Epithelial cell of prostate (primary cell): Measurements from ENCODE around the gene KLRC1.
"Not testable (repeated sequence)": the region's sequence is repeated elsewhere in the genome, so short reads cannot be mapped to it uniquely, and the experiment has no call there.

Source experiments
- DNase-seq: peaks from one replicate; pipeline ENCODE4 v3.0.0-alpha.2; 2011; ENCODE audit warnings: low read depth, low spot score
- H3K27ac ChIP-seq: fragments of 450-650 bp; 2 replicates; pipeline ENCODE4 v1.5.1; 2017; ENCODE audit warnings: mild to moderate bottlenecking

The KLRC1 gene

DNA sequence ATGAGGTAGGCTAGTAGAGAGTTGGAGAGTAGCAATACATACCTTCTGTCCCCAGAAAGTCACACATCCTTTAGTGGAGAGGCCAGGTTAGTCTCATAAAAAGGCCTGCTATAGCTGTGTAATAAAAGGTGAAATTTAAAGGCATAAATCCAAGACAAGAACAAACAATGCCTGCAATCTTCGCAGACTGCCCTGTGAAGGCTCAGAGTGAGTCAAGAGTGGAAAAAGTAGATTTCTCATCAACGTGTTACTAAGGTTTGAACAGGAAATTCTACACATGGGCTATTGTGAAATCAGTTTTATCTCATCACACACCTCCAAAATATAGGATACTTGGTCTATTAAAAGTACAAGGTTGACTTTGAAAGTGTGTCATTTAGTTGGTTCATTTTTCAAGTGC, at the start of gene KLRC1:
TSS of gene KLRC1 (minus strand) at position 222 of the 400 bp plus-strand sequence. CDS start 2,221 bp downstream, outside the sequence.
- DNase-seq, result peak; percentile 36

GRCh38 chr12:10501030-10501429, 47.9 kb upstream of the KLRC1 start:
- H3K27ac ChIP-seq, result no peak overlapping the region
- DNase-seq, result no peak

More for the DNA sequence above, at the start of gene KLRC1:
- peak within 1 kb of the TSS; percentile 14 for H3K27ac ChIP-seq

DNA sequence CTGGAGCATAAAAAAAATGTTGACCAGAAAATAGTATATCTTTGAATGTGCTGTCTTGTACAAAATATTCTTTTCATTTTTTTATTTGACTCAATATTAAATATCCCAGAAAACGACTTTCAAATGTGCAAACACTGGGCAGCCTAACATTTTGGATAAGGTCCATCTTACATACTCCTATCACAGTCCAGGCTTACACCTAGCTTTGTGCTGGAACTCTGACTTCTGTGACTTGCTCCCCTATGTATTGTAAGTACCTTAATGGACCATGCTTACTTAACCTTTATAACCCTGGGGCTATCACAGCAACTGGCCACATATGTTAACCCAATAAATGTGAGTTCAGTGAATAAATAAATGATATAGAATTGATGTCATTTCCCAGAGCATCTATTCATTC, 44.9 kb upstream of the KLRC1 start:
- no peak overlapping the region for H3K27ac ChIP-seq
- no peak for DNase-seq

- DNase-seq, result no peak
- H3K27ac ChIP-seq, result no peak overlapping the region
Measured at GRCh38 chr12:10497602-10498001, 44.4 kb upstream of the KLRC1 start.

GRCh38 chr12:10491766-10492165, 38.6 kb upstream of the KLRC1 start:
- no peak overlapping the region for H3K27ac ChIP-seq
- DNase-seq, result no peak

DNA sequence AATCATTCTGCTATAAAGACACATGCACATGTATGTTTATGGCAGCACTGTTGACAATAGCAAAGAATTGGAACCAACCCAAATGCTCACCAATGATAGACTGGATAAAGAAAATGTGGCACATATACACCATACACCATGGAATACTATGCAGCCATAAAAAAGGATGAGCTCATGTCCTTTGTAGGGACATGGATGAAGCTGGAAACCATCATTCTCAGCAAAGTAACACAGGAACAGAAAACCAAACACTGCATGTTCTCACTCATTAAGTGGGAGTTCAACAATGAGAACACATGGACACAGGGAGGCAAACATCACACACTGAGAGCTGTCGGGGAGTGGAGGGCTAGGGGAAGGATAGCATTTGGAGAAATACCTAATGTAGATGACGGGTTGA, 34.2 kb upstream of the KLRC1 start:
- DNase-seq, H3K27ac ChIP-seq: not testable (repeated sequence)

GRCh38 chr12:10481901-10482300, 28.7 kb upstream of the KLRC1 start:
- not testable (repeated sequence) for DNase-seq, H3K27ac ChIP-seq

- not testable (repeated sequence) for DNase-seq, H3K27ac ChIP-seq
Measured at GRCh38 chr12:10472808-10473207, 19.6 kb upstream of the KLRC1 start.

- no peak overlapping the region for H3K27ac ChIP-seq
Measured at GRCh38 chr12:10469701-10470100, 16.5 kb upstream of the KLRC1 start.

DNA sequence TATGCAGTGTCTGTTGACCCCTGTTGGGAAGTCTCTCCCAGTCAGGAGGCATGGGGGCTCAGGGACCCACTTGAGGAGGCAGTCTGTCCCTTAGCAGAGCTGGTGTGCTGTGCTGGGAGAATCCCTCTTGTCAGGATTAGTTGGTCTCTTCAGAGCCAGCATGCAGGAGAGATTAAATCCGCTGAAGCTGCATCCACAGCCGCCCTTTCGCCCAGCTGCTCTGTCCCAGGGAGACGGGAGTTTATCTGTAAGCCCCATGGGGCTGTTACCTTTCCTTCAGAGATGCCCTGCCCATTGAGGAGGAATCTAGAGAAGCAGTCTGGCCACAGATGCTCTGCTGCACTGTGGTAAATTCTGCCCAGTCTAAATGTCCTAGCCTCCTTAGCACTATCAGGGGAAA, 13.1 kb upstream of the KLRC1 start:
- no peak overlapping the region for H3K27ac ChIP-seq
- DNase-seq, result no peak

More at GRCh38 chr12:10469701-10470100, 16.5 kb upstream of the KLRC1 start:
- no peak for DNase-seq

- no peak overlapping the region for H3K27ac ChIP-seq
- no peak for DNase-seq
Measured at GRCh38 chr12:10457760-10458159, 4.6 kb upstream of the KLRC1 start.

DNA sequence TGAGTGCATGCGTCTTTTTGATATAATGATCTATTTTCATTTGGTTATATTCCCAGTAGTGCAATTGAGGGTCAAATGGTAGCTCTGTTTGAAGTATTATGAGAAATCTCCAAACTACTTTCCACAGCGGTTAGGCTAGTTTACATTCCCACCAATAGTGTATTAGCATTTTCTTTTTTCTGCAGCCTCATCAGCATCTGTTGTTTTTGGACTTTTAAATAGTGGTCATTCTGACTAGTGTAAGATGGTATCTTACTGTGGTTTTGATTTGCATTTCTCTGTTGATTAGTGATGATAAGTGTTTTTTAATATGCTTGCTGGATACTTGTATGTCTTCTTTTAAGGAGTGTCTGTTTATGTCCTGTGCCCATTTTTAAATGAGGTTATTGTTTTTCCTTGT, 3.7 kb upstream of the KLRC1 start:
- no peak for DNase-seq
- H3K27ac ChIP-seq, result no peak overlapping the region

- no peak overlapping the region for H3K27ac ChIP-seq
- DNase-seq, result no peak
Measured at GRCh38 chr12:10455766-10456165, 2.6 kb upstream of the KLRC1 start.

- no peak for DNase-seq
- no peak overlapping the region for H3K27ac ChIP-seq
Measured at GRCh38 chr12:10454531-10454930, 1.4 kb upstream of the KLRC1 start.

DNA sequence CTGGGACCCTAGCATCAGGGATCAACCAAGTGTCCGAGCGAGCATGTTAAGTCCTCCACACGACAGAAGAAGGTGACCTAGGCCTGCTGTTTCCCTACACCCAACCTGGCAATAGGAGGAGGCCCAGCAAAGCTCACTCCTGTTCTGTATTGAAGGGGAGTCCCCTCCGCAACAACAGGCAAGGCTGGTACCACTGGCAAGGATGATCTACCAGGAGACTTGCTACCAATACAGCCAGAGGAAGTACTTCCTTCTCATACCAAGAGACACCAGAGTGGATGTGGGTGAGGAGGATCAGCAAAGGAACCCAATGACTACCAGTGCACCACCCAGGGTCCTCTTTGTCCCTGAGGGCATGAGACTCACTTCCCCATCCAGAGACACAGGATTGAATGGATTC, 4.9 kb downstream of the KLRC1 start:
- H3K27ac ChIP-seq, result no peak overlapping the region
- no peak for DNase-seq

GRCh38 chr12:10446052-10446451, 7.1 kb downstream of the KLRC1 start:
- not testable (repeated sequence) for H3K27ac ChIP-seq, DNase-seq

DNA sequence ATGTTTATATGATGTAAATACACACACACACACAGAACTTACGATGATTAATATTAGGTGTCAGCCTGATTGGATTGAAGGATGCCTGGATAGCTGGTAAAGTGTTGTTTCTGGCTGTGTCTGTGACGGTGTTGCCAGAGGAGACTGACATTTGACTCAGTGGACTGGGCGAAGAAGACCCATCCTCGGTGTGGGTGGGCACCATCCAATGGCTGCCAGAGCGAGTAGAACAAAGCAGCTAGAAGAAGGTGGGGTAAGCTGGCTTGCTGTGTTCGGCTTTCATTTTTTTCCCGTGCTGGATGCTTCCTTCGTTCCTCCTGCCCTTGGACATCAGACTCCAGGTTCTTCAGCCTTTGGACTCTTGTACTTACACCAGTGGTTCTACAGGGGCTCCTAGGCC, 12.0 kb downstream of the KLRC1 start:
- DNase-seq, H3K27ac ChIP-seq: not testable (repeated sequence)

DNA sequence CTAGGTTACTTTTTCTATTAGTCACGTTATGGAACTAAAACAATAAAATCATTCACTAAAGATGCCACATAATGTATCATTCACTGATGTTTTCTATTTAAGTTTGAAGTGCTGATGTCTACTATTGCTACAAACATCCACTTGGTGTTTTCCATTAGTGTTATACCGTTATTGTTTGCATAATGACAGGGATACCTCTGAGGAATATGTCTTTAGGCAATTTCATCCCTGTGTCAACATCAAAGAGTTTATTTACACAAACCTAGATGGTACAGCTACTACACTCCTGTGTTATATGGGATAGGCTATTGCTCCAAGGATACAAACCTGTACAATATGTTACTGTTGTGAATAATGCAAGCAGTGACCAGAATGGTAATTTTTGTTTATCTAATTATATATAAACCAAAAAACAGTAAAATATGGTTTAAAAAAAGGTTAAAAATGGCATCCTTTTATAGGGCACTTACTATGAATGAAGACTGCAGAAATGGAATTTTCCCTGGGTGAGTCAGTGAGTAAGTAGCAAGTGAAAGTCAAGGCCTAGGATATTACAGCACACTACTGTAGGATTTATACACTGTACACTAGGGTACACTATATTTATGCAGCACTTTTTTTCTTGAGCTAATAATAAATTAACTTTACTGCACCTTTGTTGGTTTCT, 13.4 kb downstream of the KLRC1 start:
- H3K27ac ChIP-seq, DNase-seq: not testable (repeated sequence)

GRCh38 chr12:10437601-10438000, 15.6 kb downstream of the KLRC1 start:
- not testable (repeated sequence) for DNase-seq, H3K27ac ChIP-seq

DNA sequence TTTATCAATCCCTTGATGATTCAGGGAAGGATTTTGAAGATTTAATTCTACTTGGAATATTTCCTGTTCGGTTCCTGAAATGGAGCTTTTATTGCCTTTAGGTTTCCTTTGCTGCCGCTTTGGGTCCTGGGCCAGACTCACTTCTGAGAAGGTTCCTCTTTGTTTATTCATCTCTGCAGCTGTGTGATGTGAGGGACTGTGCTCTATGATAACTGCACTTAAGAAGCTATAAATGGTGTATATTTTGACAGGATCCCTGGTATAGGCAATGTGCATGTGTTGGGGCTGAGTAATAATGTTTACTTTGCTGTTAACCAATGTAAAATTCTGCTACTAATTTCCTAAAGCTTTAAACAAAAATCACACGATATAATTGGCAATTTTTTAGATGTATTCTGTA, 17.4 kb downstream of the KLRC1 start, which contains the start of gene KLRC2:
TSS of gene KLRC2 (minus strand) at position 195 of the 400 bp plus-strand sequence. CDS start at position 171, 24 bp downstream.
- H3K27ac ChIP-seq, DNase-seq: not testable (repeated sequence)

GRCh38 chr12:10430623-10431022, 22.6 kb downstream of the KLRC1 start:
- not testable (repeated sequence) for DNase-seq, H3K27ac ChIP-seq

DNA sequence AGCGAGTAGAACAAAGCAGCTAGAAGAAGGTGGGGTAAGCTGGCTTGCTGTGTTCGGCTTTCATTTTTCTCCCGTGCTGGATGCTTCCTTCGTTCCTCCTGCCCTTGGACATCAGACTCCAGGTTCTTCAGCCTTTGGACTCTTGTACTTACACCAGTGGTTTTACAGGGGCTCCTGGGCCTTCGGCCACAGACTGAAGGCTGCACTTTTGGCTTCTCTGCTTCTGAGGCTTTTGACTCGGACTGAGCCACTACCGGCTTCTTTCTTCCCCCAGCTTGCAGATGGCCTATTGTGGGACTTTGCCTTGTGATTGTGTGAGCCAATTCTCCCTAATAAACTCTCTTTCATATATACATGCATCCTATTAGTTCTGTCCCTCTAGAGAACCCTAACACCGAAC, 27.2 kb downstream of the KLRC1 start:
- DNase-seq, result not testable (repeated sequence)

More for the DNA sequence above, 27.2 kb downstream of the KLRC1 start:
- H3K27ac ChIP-seq, result not testable (repeated sequence)
